ENCODE measurements around the gene STRBP.

The STRBP gene

DNA sequence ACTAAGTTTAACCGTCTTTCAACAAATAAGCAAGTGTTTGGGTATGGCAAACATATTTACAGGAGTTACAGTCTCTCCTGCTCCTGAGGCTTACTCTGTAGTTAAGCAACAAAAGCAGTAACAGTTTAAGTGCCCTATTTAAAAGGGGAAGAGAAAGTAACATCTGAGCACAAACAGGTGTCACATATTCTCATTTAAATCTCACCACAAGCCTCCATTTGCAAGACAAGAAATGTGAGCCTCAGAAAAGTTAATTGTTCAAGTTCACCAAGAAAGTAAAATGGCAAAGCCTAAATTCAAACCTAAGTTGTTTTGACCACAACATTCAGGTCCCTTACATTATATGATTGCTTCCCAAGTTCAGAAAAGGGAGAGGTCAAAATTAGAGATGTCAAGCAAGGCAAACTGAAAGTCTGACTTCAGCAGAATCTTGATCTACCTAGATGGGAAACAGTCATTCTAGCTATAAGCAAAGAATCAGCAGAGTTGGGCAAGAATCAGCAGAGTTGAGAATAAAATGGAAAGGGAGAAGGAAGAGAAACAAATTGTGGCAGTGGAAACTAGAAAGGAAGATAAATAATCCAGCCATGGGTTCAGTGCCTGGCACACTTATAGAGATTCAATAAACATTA is 93.4 kb downstream of the STRBP start:
- no peaks in the 10 kb centered on the region for H3K36me3 ChIP-seq (ENCODE audit: control insufficient read depth, insufficient read depth, low read length)
- no peaks in the 10 kb centered on the region for H3K27me3 ChIP-seq (ENCODE audit: control insufficient read depth, insufficient read depth, low read length)
- H3K4me1 ChIP-seq (ENCODE audit: control insufficient read depth, insufficient read depth, low read length), result no peaks in the 10 kb centered on the region
- no peak overlapping the region for H3K9ac ChIP-seq (ENCODE audit: low read length)
- no peak overlapping the region for H3K4me3 ChIP-seq (ENCODE audit: low read length)
- no peaks in the 10 kb centered on the region for H3K9me3 ChIP-seq (ENCODE audit: control insufficient read depth, low read length)

DNA sequence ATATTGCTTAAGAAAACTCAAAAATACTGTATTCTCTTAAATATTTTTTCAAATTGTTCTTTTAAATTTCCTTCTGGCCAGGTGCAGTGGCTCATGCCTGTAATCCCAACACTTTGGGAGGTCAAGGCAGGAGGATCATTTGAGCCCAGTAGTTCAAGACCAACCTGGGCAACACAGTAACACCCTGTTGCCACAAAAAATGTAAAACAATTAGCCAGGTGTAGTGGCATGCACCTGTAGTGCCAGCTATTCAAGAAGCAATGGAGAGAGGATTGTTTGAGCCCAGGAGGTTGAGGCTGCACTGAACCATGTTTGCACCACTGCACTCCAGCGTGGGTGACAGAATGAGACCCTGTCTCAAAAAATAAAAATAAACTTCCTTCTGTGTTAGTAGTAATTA is 94.3 kb downstream of the STRBP start:
- no peak overlapping the region for H3K4me3 ChIP-seq (ENCODE audit: low read length)
- no peaks in the 10 kb centered on the region for H3K4me1 ChIP-seq (ENCODE audit: control insufficient read depth, insufficient read depth, low read length)
- H3K9me3 ChIP-seq (ENCODE audit: control insufficient read depth, low read length), result no peaks in the 10 kb centered on the region
- no peaks in the 10 kb centered on the region for H3K36me3 ChIP-seq (ENCODE audit: control insufficient read depth, insufficient read depth, low read length)
- H3K27me3 ChIP-seq (ENCODE audit: control insufficient read depth, insufficient read depth, low read length), result no peaks in the 10 kb centered on the region
- H3K9ac ChIP-seq (ENCODE audit: low read length), result no peak overlapping the region

DNA sequence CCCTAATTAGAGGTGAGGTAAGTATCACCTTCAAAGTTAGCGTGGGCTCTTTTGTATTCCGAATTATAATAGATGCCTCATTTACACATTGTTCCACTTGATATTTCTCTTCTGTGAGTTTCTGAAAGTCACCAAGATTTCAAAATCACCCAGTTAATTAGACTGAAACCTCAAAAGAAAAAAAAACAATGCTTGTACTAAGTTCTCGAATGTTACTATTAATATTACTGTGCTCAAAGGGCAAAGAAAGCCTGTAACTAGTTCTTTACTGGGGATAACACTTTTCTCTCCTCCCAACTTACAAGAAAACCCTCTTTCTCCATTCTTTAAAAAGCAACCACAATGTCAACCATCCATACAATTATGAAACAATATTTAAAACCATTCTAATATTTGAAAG is 98.5 kb downstream of the STRBP start:
- H3K36me3 ChIP-seq (ENCODE audit: control insufficient read depth, insufficient read depth, low read length), result no peaks in the 10 kb centered on the region
- H3K9me3 ChIP-seq (ENCODE audit: control insufficient read depth, low read length), result no peaks in the 10 kb centered on the region
- H3K4me3 ChIP-seq (ENCODE audit: low read length), result no peak overlapping the region
- H3K9ac ChIP-seq (ENCODE audit: low read length), result no peak overlapping the region
- no peaks in the 10 kb centered on the region for H3K4me1 ChIP-seq (ENCODE audit: control insufficient read depth, insufficient read depth, low read length)
- H3K27me3 ChIP-seq (ENCODE audit: control insufficient read depth, insufficient read depth, low read length), result no peaks in the 10 kb centered on the region

DNA sequence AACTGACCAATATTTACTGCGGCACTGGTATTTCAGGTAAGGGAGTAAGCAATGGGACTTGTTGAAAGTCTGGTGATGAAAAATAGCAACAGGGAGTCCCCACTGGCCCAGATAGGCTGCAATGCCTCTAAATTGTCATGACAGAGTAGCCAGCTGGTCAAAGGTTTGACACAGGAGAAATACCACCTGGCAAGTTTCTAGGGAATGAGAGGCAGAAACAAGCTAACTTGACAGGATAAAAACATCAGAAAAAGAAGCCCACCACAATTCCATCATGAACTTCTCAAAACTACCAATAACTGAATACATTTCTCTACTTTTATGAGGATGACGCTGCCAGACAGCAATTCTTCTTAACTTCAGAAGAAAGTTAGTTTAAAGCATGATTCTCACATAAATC is 99.8 kb downstream of the STRBP start:
- Histone ChIP-seq H3K9ac (ENCODE audit: low read length) (no peak overlapping the region), H3K9me3 (ENCODE audit: control insufficient read depth, low read length) (no peaks in the 10 kb centered on the region), H3K4me3 (ENCODE audit: low read length) (no peak overlapping the region), H3K27me3 (ENCODE audit: control insufficient read depth, insufficient read depth, low read length) (no peaks in the 10 kb centered on the region), H3K36me3 (ENCODE audit: control insufficient read depth, insufficient read depth, low read length) (no peaks in the 10 kb centered on the region), H3K4me1 (ENCODE audit: control insufficient read depth, insufficient read depth, low read length) (no peaks in the 10 kb centered on the region)

DNA sequence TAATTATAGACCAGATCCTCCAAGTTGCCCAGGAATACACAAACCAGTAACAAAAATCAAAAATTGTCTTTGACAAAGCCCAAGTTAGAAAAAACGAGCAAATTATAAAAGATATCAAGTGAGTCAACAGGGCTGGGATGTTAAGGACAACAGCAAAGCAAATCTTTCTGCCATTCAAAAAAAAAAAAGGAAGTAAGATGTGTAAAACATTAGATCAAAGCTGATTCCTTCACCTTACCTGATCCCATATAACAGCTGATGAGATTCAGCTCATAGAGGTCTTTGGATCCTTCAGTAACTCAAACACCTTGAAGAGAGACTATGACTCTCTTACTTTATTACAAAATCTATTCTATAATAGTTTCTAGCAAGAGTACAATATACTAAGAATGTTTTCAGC is 100.9 kb downstream of the STRBP start:
- Histone ChIP-seq H3K4me1 (ENCODE audit: control insufficient read depth, insufficient read depth, low read length) (no peaks in the 10 kb centered on the region), H3K36me3 (ENCODE audit: control insufficient read depth, insufficient read depth, low read length) (no peaks in the 10 kb centered on the region), H3K9me3 (ENCODE audit: control insufficient read depth, low read length) (no peaks in the 10 kb centered on the region), H3K27me3 (ENCODE audit: control insufficient read depth, insufficient read depth, low read length) (no peaks in the 10 kb centered on the region), H3K4me3 (ENCODE audit: low read length) (no peak overlapping the region), H3K9ac (ENCODE audit: low read length) (no peak overlapping the region)

DNA sequence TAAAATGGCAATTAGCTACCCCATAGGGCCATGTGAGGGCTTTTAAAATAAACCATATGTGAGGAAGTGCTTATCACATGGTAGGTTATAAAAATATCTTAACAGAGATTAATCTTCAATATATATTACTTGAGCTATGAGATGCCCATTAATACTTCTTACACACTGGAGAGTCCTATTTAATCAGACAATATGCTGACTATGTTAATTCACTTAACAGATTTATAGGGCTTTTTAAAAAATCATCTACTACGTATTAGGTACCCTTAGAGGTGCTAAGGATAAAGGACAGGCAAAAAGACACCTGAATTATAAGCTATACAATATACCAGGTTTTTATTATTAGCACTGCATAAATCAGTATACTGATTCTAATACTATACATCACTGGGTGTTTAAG is 102.6 kb downstream of the STRBP start:
- Histone ChIP-seq H3K4me3 (ENCODE audit: low read length) (no peak overlapping the region), H3K4me1 (ENCODE audit: control insufficient read depth, insufficient read depth, low read length) (no peaks in the 10 kb centered on the region), H3K9me3 (ENCODE audit: control insufficient read depth, low read length) (no peaks in the 10 kb centered on the region), H3K9ac (ENCODE audit: low read length) (no peak overlapping the region), H3K27me3 (ENCODE audit: control insufficient read depth, insufficient read depth, low read length) (no peaks in the 10 kb centered on the region), H3K36me3 (ENCODE audit: control insufficient read depth, insufficient read depth, low read length) (no peaks in the 10 kb centered on the region)

DNA sequence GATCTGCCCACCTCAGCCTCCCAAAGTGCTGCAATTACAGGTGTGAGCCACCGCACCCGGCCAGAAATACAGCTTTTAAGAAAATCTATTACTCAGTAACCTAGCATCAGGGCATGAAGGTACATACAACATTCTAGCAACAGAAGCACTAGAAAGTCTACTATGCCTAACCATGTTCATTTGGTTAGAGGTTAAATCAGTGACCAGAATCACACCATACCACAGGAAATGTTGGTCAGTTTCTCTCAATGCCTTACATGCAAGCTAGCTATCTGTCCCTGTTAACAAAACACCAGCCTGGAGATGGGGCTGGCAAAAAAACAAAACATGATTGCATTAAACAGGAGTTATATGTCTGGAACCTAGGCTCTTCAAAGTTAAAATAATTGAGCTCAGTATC is 104.1 kb downstream of the STRBP start:
- Histone ChIP-seq H3K9me3 (ENCODE audit: control insufficient read depth, low read length) (no peaks in the 10 kb centered on the region), H3K9ac (ENCODE audit: low read length) (no peak overlapping the region), H3K4me3 (ENCODE audit: low read length) (no peak overlapping the region), H3K36me3 (ENCODE audit: control insufficient read depth, insufficient read depth, low read length) (no peaks in the 10 kb centered on the region), H3K4me1 (ENCODE audit: control insufficient read depth, insufficient read depth, low read length) (no peaks in the 10 kb centered on the region), H3K27me3 (ENCODE audit: control insufficient read depth, insufficient read depth, low read length) (no peaks in the 10 kb centered on the region)

DNA sequence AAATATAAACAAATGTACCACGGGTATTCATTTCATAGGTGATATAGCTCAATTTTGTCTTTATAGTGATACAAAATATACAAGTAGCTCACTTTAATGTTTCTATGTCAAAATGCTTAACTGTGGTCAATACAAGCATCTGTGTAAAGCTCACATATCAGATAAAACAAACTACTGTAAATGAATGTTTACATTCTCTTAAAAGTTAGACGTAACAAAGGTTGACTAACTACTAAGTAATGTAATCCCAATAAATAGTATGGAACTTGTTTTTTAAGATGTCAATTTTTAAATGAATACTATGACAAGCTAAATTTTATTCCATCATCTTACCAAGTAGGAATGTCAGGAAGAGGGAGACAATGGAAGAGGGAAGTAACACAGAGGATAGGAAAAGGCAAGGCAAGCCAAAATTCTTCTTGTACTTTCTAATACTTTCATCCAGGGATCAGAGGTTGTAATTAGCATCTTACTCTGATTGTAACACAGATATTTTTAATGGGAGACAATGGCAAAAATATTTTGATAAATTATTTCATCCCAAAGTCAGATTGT is 105.5 kb downstream of the STRBP start:
- H3K27me3 ChIP-seq (ENCODE audit: control insufficient read depth, insufficient read depth, low read length), result no peaks in the 10 kb centered on the region
- no peaks in the 10 kb centered on the region for H3K36me3 ChIP-seq (ENCODE audit: control insufficient read depth, insufficient read depth, low read length)
- no peaks in the 10 kb centered on the region for H3K4me1 ChIP-seq (ENCODE audit: control insufficient read depth, insufficient read depth, low read length)
- H3K9ac ChIP-seq (ENCODE audit: low read length), result no peak overlapping the region
- H3K4me3 ChIP-seq (ENCODE audit: low read length), result no peak overlapping the region
- H3K9me3 ChIP-seq (ENCODE audit: control insufficient read depth, low read length), result no peaks in the 10 kb centered on the region

DNA sequence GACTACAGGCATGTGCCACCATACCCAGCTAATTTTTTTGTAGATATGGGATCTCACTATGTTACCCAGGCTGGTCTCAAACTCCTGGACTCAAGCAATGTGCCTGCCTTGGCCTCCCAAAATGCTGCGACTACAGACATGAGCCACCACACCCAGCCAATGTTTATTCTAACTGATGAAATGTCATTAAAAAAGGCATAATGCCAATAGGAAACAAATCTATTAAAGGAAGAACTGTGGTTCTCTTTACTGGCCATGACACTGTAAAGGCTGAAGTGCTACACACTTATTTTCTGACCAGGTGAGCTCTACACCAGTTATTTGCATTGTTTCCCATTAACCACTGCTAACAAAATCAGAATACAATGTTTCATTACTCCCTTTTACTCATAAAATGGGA is 106.0 kb downstream of the STRBP start:
- Histone ChIP-seq H3K27me3 (ENCODE audit: control insufficient read depth, insufficient read depth, low read length) (no peaks in the 10 kb centered on the region), H3K4me3 (ENCODE audit: low read length) (no peak overlapping the region), H3K9ac (ENCODE audit: low read length) (no peak overlapping the region), H3K4me1 (ENCODE audit: control insufficient read depth, insufficient read depth, low read length) (no peaks in the 10 kb centered on the region), H3K36me3 (ENCODE audit: control insufficient read depth, insufficient read depth, low read length) (no peaks in the 10 kb centered on the region), H3K9me3 (ENCODE audit: control insufficient read depth, low read length) (no peaks in the 10 kb centered on the region)

DNA sequence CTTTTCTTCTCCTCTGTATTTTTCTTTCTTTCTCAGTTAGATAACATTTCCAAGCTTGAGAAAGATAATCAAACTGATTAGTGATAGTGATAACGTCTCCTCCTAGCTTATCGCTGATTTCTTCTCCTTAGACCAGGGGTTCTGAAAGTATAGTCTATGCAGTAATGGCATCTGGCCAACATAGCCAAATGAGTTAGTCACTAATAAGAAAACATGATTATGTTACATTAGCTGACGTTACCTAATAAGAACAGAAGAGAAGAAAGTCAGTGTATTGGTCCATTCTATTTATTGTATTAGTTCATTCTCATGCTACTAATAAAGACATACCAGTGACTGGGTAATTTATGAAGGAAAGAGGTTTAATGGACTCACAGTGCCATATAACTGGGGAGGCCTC is 111.2 kb downstream of the STRBP start:
- H3K4me1 ChIP-seq (ENCODE audit: control insufficient read depth, insufficient read depth, low read length), result no peaks in the 10 kb centered on the region
- no peaks in the 10 kb centered on the region for H3K36me3 ChIP-seq (ENCODE audit: control insufficient read depth, insufficient read depth, low read length)
- H3K27me3 ChIP-seq (ENCODE audit: control insufficient read depth, insufficient read depth, low read length), result no peaks in the 10 kb centered on the region
- H3K9ac ChIP-seq (ENCODE audit: low read length), result no peak overlapping the region
- no peaks in the 10 kb centered on the region for H3K9me3 ChIP-seq (ENCODE audit: control insufficient read depth, low read length)
- H3K4me3 ChIP-seq (ENCODE audit: low read length), result no peak overlapping the region

DNA sequence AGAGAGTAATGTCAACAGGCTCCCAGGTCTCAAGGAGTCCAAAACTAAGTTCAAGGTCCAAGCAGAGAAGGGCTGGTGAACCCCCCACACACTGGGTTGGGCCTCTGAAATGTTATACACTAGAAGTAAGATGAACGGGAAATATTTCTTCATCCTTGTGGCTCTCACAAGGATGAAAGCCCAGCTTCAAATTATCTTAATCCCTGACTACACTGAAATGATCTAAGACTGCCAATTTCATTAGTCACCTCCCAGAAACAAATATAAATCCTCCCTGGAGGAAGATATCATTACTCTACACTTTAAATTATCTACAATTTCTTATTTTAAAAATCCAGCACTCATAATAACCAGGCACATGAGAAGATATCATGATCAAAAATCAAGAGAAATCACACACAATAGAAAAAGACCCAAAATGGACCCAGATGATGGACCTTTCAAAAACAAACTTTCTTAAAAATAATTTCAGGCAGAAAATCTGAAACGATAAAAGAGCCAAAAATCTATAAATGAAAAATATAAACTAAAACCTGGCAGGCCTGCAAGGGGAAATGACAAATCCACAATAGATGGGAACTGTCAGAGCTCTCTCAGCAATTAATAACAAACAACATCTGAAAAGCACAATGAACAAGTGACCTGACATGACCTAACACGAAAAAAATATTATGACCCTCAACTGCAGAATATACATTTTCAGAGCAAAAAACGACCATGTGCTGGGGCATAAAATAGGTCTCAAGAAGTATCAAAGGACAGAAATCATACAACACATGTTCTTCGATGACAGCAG is 117.5 kb downstream of the STRBP start:
- Histone ChIP-seq H3K9ac (ENCODE audit: low read length) (no peak overlapping the region), H3K36me3 (ENCODE audit: control insufficient read depth, insufficient read depth, low read length) (no peaks in the 10 kb centered on the region), H3K27me3 (ENCODE audit: control insufficient read depth, insufficient read depth, low read length) (no peaks in the 10 kb centered on the region), H3K4me3 (ENCODE audit: low read length) (no peak overlapping the region), H3K9me3 (ENCODE audit: control insufficient read depth, low read length) (no peaks in the 10 kb centered on the region), H3K4me1 (ENCODE audit: control insufficient read depth, insufficient read depth, low read length) (no peaks in the 10 kb centered on the region)

DNA sequence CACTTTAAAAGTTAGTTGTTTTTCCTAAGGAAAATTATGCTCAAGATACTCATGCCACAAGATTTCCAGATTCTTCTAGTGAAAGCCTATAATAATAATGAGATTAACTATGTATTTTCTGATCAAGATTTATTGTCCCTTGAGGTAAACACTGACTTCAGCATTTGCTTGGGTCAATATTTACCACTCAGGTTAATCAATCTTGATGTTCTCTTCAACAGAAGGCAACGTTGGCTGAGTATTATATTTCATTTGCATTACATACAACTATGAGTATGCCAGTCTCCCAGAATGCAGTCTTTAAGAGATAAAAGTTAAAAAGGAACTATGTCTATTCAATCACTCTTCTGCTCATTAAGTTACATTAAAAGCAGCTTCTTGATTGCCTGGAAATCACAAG is 119.3 kb downstream of the STRBP start:
- Histone ChIP-seq H3K27me3 (ENCODE audit: control insufficient read depth, insufficient read depth, low read length) (no peaks in the 10 kb centered on the region), H3K4me1 (ENCODE audit: control insufficient read depth, insufficient read depth, low read length) (no peaks in the 10 kb centered on the region), H3K36me3 (ENCODE audit: control insufficient read depth, insufficient read depth, low read length) (no peaks in the 10 kb centered on the region), H3K4me3 (ENCODE audit: low read length) (no peak overlapping the region), H3K9ac (ENCODE audit: low read length) (no peak overlapping the region), H3K9me3 (ENCODE audit: control insufficient read depth, low read length) (no peaks in the 10 kb centered on the region)

Data from mucosa of stomach (tissue), 1 donor.